Measurements from ENCODE around the gene PCDHB11.
"Not testable (repeated sequence)": the region's sequence is repeated elsewhere in the genome, so short reads cannot be mapped to it uniquely, and the experiment has no call there.

Gene PCDHB11

GRCh38 chr5:141186897-141187512 lies 12.4 kb upstream of the PCDHB11 start, which contains the start of gene PCDHB9:
Gene PCDHB9, plus strand, starts transcription at chr5:141187161. Its CDS starts 158 bp downstream, at chr5:141187319.
- no peak for DNase-seq (ENCODE audit: low read depth)

- DNase-seq (ENCODE audit: low read depth), result not testable (repeated sequence)
Measured at GRCh38 chr5:141188682-141189081, 10.7 kb upstream of the PCDHB11 start.

- DNase-seq (ENCODE audit: low read depth), result not testable (repeated sequence)
Measured at GRCh38 chr5:141189131-141189530, 10.3 kb upstream of the PCDHB11 start.

- no peak for DNase-seq (ENCODE audit: low read depth)
Measured at GRCh38 chr5:141192110-141192725, 7.2 kb upstream of the PCDHB11 start, which contains the start of gene PCDHB10. Gene PCDHB10, plus strand, starts transcription at chr5:141192353. Its CDS starts 200 bp downstream, at chr5:141192553.

- DNase-seq (ENCODE audit: low read depth), result not testable (repeated sequence)
Measured at GRCh38 chr5:141194332-141194731, 5.1 kb upstream of the PCDHB11 start.

GRCh38 chr5:141196363-141196762 lies 3.1 kb upstream of the PCDHB11 start:
- no peak for DNase-seq (ENCODE audit: low read depth)

GRCh38 chr5:141201126-141201525 lies 1.7 kb downstream of the PCDHB11 start:
- not testable (repeated sequence) for DNase-seq (ENCODE audit: low read depth)

GRCh38 chr5:141201646-141202045 lies 2.2 kb downstream of the PCDHB11 start:
- not testable (repeated sequence) for DNase-seq (ENCODE audit: low read depth)

GRCh38 chr5:141208478-141208877 lies 9.1 kb downstream of the PCDHB11 start, which contains the start of gene PCDHB12:
Gene PCDHB12, plus strand, starts transcription at chr5:141208719. Its CDS starts 189 bp downstream, at chr5:141208908.
- no peak for DNase-seq (ENCODE audit: low read depth)

- DNase-seq (ENCODE audit: low read depth), result not testable (repeated sequence)
Measured at GRCh38 chr5:141210281-141210680, 10.9 kb downstream of the PCDHB11 start.

- not testable (repeated sequence) for DNase-seq (ENCODE audit: low read depth)
Measured at GRCh38 chr5:141210849-141211248, 11.4 kb downstream of the PCDHB11 start.

GRCh38 chr5:141213656-141214339 lies 14.4 kb downstream of the PCDHB11 start, which contains the start of gene PCDHB13:
Gene PCDHB13, plus strand, starts transcription at chr5:141213919. Its CDS starts 205 bp downstream, at chr5:141214124.
- DNase-seq (ENCODE audit: low read depth), result not testable (repeated sequence)

- not testable (repeated sequence) for DNase-seq (ENCODE audit: low read depth)
Measured at GRCh38 chr5:141214583-141214982, 15.2 kb downstream of the PCDHB11 start.

- DNase-seq (ENCODE audit: low read depth), result not testable (repeated sequence)
Measured at GRCh38 chr5:141215504-141215903, 16.1 kb downstream of the PCDHB11 start.

GRCh38 chr5:141216035-141216434 lies 16.6 kb downstream of the PCDHB11 start:
- not testable (repeated sequence) for DNase-seq (ENCODE audit: low read depth)

- no peak for DNase-seq (ENCODE audit: low read depth)
Measured at GRCh38 chr5:141223112-141223783, 23.8 kb downstream of the PCDHB11 start, which contains the start of gene PCDHB14. Gene PCDHB14, plus strand, starts transcription at chr5:141223343. Its CDS starts 163 bp downstream, at chr5:141223506.

- not testable (repeated sequence) for DNase-seq (ENCODE audit: low read depth)
Measured at GRCh38 chr5:141224844-141225243, 25.4 kb downstream of the PCDHB11 start.

- DNase-seq (ENCODE audit: low read depth), result not testable (repeated sequence)
Measured at GRCh38 chr5:141225421-141225820, 26.0 kb downstream of the PCDHB11 start.

GRCh38 chr5:141234109-141234667 lies 34.8 kb downstream of the PCDHB11 start:
- DNase-seq (ENCODE audit: low read depth), result no peak

- DNase-seq (ENCODE audit: low read depth), result not testable (repeated sequence)
Measured at GRCh38 chr5:141235922-141236321, 36.5 kb downstream of the PCDHB11 start.

GRCh38 chr5:141236516-141237313 lies 37.3 kb downstream of the PCDHB11 start:
- DNase-seq (ENCODE audit: low read depth), result no peak
